WTC11 (cell line): ENCODE measurements around the gene CFAP100.

ENCODE experiments used
- CTCF ChIP-seq: fragments of 200-600 bp; IDR thresholded peaks from 2 replicates; pipeline ENCODE4 v1.8.0; 2022; ENCODE audit warnings: antibody characterized with exemption
- GTF2I ChIP-seq: fragments of 250-450 bp; sonication (Bioruptor Pico); conservative IDR thresholded peaks from 2 replicates; pipeline ENCODE4 v1.4.0; 2021; ENCODE audit warnings: mild to moderate bottlenecking
- TCF7 ChIP-seq: sonication (generic); formaldehyde crosslinking; IDR thresholded peaks from 2 replicates; pipeline ENCODE4 v1.8.0; 2022; ENCODE audit warnings: mild to moderate bottlenecking, low read depth, missing genetic modification reagents, moderate library complexity

DNA sequence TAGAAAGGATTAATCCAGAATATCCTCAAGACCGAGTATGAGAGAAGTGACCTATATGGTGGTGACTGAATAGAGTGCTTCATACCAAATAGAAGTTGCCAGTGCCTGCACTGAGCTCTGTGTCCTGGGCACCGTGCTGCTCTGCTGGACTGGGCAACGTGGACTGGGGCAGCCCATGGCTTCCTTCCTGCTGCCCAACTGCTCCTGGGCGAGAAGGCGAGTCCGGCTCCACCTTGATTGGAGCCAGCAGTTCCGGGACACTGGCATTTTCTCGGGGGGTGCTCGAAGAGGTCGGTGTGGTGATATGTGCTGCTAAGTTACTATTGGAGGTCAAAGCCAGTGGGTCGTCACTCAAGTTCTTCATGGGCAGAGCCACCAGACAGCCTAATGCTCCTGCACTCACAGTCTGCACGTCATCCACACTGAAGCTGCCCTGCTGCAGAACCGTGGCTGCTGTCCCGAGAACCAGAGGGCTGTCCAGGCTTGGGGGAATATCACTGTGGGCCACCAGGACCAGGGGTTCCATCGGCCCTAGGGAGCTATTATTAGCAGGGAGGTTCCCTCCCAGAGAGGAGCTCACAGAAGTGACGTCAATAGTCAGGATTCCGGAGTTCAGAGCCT lies 66.9 kb downstream of the CFAP100 start:
- TF ChIP-seq GTF2I (no peak), TCF7 (CRISPR knock-in tag) (no peak), CTCF (no peak)
